ENCODE measurements around the gene IL21R. TPM values are rescaled to one million over a fixed set of nuclear protein-coding genes. Genes with fewer than 3 reads are reported as not detected.

Gene IL21R
- total RNA-seq, 3 donors from 2014 or later (not counting 1 experiment from before 2014, with no cell fraction given): 24.3 to 45.7 (median 26.5) TPM

DNA sequence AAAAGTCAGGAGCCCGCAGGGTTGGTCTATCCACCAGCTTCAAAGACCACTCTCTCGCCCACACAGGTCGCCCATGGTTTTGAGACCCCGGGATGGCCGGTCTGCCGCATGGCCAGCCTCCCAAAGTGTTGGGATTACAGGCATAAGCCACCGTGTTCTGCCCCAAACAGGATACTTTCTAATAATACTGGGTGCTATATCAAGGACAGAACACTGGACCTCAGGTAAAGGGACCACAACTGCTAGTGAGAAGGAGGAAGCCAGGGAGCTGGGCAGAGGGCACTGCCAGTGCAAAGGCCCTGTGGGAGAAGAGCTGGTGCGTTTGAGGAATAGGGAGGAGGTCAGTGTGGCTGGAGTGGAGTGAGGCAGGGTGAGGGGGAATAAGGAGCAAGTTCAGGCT is 34.1 kb downstream of the IL21R start:
- Mint-ChIP-seq H3K27me3 (ENCODE audit: low read depth in 2 of 2) (no peaks in the 10 kb centered on the region), H3K36me3 (no peaks in the 10 kb centered on the region), H3K4me1 (peaks cover 21 to 50% of the 10 kb centered on the region in 2 donors), H3K27ac (peak overlapping the region; percentile 47 to 65), H3K4me3 (peak overlapping the region; percentile 18), H3K9me3 (no peaks in the 10 kb centered on the region)
- H3K36me3 ChIP-seq (ENCODE audit: control insufficient read depth, insufficient read depth, low read length): peaks cover 82% of the 10 kb centered on the region
- H3K9me3 ChIP-seq (ENCODE audit: control insufficient read depth, insufficient read depth, low read length): no peaks in the 10 kb centered on the region
- TF ChIP-seq, protein P1, sequence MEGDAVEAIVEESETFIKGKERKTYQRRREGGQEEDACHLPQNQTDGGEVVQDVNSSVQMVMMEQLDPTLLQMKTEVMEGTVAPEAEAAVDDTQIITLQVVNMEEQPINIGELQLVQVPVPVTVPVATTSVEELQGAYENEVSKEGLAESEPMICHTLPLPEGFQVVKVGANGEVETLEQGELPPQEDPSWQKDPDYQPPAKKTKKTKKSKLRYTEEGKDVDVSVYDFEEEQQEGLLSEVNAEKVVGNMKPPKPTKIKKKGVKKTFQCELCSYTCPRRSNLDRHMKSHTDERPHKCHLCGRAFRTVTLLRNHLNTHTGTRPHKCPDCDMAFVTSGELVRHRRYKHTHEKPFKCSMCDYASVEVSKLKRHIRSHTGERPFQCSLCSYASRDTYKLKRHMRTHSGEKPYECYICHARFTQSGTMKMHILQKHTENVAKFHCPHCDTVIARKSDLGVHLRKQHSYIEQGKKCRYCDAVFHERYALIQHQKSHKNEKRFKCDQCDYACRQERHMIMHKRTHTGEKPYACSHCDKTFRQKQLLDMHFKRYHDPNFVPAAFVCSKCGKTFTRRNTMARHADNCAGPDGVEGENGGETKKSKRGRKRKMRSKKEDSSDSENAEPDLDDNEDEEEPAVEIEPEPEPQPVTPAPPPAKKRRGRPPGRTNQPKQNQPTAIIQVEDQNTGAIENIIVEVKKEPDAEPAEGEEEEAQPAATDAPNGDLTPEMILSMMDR (IDR thresholded peaks at IDR 0.05): no peak
- WGBS (ENCODE audit: insufficient coverage): over 99% methylated on average over 8 of the region's 8 CpGs
- H3K4me1 ChIP-seq (ENCODE audit: control insufficient read depth, insufficient read depth, low read length): peaks cover 39% of the 10 kb centered on the region
- no peaks in the 10 kb centered on the region for H3K27me3 ChIP-seq (ENCODE audit: control insufficient read depth, insufficient read depth, low read length)
- intact Hi-C loops (cut with micrococcal nuclease): no loop called here
- DNase-seq: no peak
- no peak for ATAC-seq
- H3K27ac ChIP-seq (ENCODE audit: low read length): no peak overlapping the region
- no peak overlapping the region for H3K4me3 ChIP-seq (ENCODE audit: low read length)

DNA sequence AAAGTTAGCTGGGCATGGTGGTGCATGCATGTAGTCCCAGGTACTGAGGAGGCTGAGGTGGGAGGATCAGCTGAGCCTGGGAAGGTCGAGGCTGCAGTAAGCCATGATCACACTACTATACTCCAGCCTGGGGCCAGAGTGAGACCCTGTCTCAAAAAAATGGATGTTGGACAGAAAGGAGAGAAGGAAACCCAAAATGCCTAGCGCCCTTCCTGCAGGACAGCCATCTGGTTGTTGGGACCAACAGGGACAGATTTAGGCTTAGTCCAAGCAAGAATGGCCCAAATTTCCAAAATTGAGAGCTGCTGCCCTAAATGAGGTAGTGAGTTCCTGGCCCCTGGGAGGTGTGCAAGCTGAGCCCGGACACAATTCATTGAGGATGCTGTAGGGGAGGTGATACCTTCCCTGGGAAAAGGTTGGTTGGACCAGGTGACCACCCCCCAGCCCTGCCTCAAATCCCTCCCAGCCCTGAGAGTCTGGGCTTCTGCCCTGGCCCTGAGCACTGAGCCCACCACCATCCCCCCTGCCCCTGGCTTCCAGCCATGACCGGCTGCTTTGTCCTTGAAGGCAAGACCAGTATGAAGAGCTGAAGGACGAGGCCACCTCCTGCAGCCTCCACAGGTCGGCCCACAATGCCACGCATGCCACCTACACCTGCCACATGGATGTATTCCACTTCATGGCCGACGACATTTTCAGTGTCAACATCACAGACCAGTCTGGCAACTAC is 35.1 kb downstream of the IL21R start:
- Mint-ChIP-seq H3K36me3 (no peaks in the 10 kb centered on the region), H3K27ac (peak overlapping the region; percentile 47 to 65), H3K4me3 (no peak overlapping the region), H3K9me3 (no peaks in the 10 kb centered on the region), H3K4me1 (peaks cover 21 to 55% of the 10 kb centered on the region in 2 donors), H3K27me3 (ENCODE audit: low read depth in 2 of 2) (no peaks in the 10 kb centered on the region)
- intact Hi-C loops (cut with micrococcal nuclease): no loop called here
- 98% methylated on average over 9 of the region's 9 CpGs for WGBS (ENCODE audit: insufficient coverage)
- H3K27me3 ChIP-seq (ENCODE audit: control insufficient read depth, insufficient read depth, low read length): no peaks in the 10 kb centered on the region
- ATAC-seq (no peak), DNase-seq (peak in 1 of 2 donors; percentile 8)
- H3K4me1 ChIP-seq (ENCODE audit: control insufficient read depth, insufficient read depth, low read length): peaks cover 33% of the 10 kb centered on the region
- peaks cover 83% of the 10 kb centered on the region for H3K36me3 ChIP-seq (ENCODE audit: control insufficient read depth, insufficient read depth, low read length)
- no peak overlapping the region for H3K4me3 ChIP-seq (ENCODE audit: low read length)
- H3K27ac ChIP-seq (ENCODE audit: low read length): no peak overlapping the region
- no peaks in the 10 kb centered on the region for H3K9me3 ChIP-seq (ENCODE audit: control insufficient read depth, insufficient read depth, low read length)
- TF ChIP-seq, protein P1 (IDR thresholded peaks at IDR 0.05): no peak

DNA sequence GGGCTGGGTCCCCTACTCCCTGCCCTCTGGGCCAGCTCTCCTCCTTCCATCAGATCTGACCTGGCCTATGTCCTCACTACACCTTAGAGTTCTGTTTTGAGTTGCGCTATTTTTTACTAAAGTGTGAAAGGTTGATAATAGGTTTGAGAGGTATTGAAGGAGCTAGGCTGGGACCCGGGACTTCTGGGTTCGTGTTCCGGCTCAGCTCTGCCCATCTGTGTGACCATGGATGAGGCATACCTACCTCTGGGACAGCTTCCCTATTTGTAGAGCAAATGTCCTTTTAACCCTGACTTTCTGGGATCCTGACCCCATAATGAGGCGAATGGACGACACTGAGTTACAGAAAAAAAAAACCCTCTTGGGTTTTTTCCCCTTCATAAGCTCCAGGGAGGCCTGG is 36.0 kb downstream of the IL21R start:
- H3K4me1 ChIP-seq (ENCODE audit: control insufficient read depth, insufficient read depth, low read length): peaks cover 29% of the 10 kb centered on the region
- DNase-seq (no peak), ATAC-seq (no peak)
- no peaks in the 10 kb centered on the region for H3K27me3 ChIP-seq (ENCODE audit: control insufficient read depth, insufficient read depth, low read length)
- no peak overlapping the region for H3K4me3 ChIP-seq (ENCODE audit: low read length)
- peak overlapping the region; percentile 9 to 60 for H3K27ac Mint-ChIP-seq
- H3K36me3 ChIP-seq (ENCODE audit: control insufficient read depth, insufficient read depth, low read length): peaks cover 80% of the 10 kb centered on the region
- H3K36me3 Mint-ChIP-seq: no peaks in the 10 kb centered on the region
- no peaks in the 10 kb centered on the region for H3K27me3 Mint-ChIP-seq (ENCODE audit: low read depth in 2 of 2)
- TF ChIP-seq, protein P1 (IDR thresholded peaks at IDR 0.05): no peak
- no peak overlapping the region for H3K4me3 Mint-ChIP-seq
- WGBS (ENCODE audit: insufficient coverage): 98% methylated on average over 5 of the region's 6 CpGs
- no peaks in the 10 kb centered on the region for H3K9me3 Mint-ChIP-seq
- no peaks in the 10 kb centered on the region for H3K9me3 ChIP-seq (ENCODE audit: control insufficient read depth, insufficient read depth, low read length)
- H3K4me1 Mint-ChIP-seq: peaks cover 16 to 52% of the 10 kb centered on the region in 2 donors
- intact Hi-C loops (cut with micrococcal nuclease): no loop called here
- no peak overlapping the region for H3K27ac ChIP-seq (ENCODE audit: low read length)
